Head of caudate nucleus (tissue), 42 donors: ENCODE data around the gene SUPT4H1.

ENCODE experiments used
- DNase-seq, 42 donors: peaks; one replicate each; pipeline versions ENCODE4 v3.0.0 to v3.0.0-alpha.2; 2020 to 2021; ENCODE audit warnings: mixed read lengths in 7 of 42
- intact Hi-C: fragments of 100-400 bp; cut with DNase I; formaldehyde crosslinking; loops from one replicate; pipeline ENCODE4 v1.15.0; 2022

The SUPT4H1 gene

GRCh38 chr17:58367461-58367860, 15.5 kb upstream of the SUPT4H1 start:
- intact Hi-C loops = no loop called here
- no peak for DNase-seq

- no peak for DNase-seq
- intact Hi-C loops = no loop called here
Observed at GRCh38 chr17:58365980-58366595, 14.1 kb upstream of the SUPT4H1 start.

- intact Hi-C loops = no loop called here
- DNase-seq = no peak
Observed at GRCh38 chr17:58365185-58365979, 13.4 kb upstream of the SUPT4H1 start.

- intact Hi-C loops = no loop called here
- no peak for DNase-seq
Observed at GRCh38 chr17:58364270-58364942, 12.4 kb upstream of the SUPT4H1 start.

- intact Hi-C loops = no loop called here
- DNase-seq = no peak
Observed at GRCh38 chr17:58363457-58364185, 11.6 kb upstream of the SUPT4H1 start.

GRCh38 chr17:58362368-58363014, 10.5 kb upstream of the SUPT4H1 start:
- intact Hi-C loops = no loop called here
- no peak for DNase-seq

- intact Hi-C loops = no loop called here
- peak in 5 of 42 donors; percentile 19 to 39 (median 28) for DNase-seq
Observed at GRCh38 chr17:58360296-58361063, 8.5 kb upstream of the SUPT4H1 start.

- intact Hi-C loops = loop anchor here (10.0 kb wide), 1 partner anchor 46 kb away; no protein-coding TSS in a partner anchor
- DNase-seq = no peak
Observed at GRCh38 chr17:58358408-58359172, 6.6 kb upstream of the SUPT4H1 start.

- no peak for DNase-seq
- intact Hi-C loops = loop anchor here (10.0 kb wide), 1 partner anchor 47 kb away; no protein-coding TSS in a partner anchor
Observed at GRCh38 chr17:58357312-58358297, 5.6 kb upstream of the SUPT4H1 start.

- DNase-seq = no peak
Observed at GRCh38 chr17:58356231-58356630, 4.2 kb upstream of the SUPT4H1 start.

GRCh38 chr17:58354541-58355216, 2.7 kb upstream of the SUPT4H1 start:
- DNase-seq = no peak
- intact Hi-C loops = loop anchor here (10.0 kb wide), 1 partner anchor 50 kb away; no protein-coding TSS in a partner anchor

More at GRCh38 chr17:58356231-58356630, 4.2 kb upstream of the SUPT4H1 start:
- intact Hi-C loops = loop anchor here (10.0 kb wide), 1 partner anchor 49 kb away; no protein-coding TSS in a partner anchor

GRCh38 chr17:58353389-58353825, 1.4 kb upstream of the SUPT4H1 start:
- intact Hi-C loops = loop anchor here (10.0 kb wide), 1 partner anchor 51 kb away; no protein-coding TSS in a partner anchor
- DNase-seq = no peak

- DNase-seq = peak in 14 of 42 donors; percentile 14 to 51 (median 31)
- intact Hi-C loops = loop anchor here (10.0 kb wide), 1 partner anchor 52 kb away; no protein-coding TSS in a partner anchor
Observed at GRCh38 chr17:58352596-58353388, 791 bp upstream of the SUPT4H1 start.

- intact Hi-C loops = loop anchor here (10.0 kb wide), 1 partner anchor 54 kb away; no protein-coding TSS in a partner anchor
Observed at GRCh38 chr17:58351182-58351581, 819 bp downstream of the SUPT4H1 start.

More at GRCh38 chr17:58351182-58351581, 819 bp downstream of the SUPT4H1 start:
- no peak for DNase-seq
